Effector memory CD8-positive, alpha-beta T cell (primary cell): ENCODE data around the gene GALNT11.

ENCODE experiments used
- ATAC-seq: fragments of 150-1000 bp; cut with Tn5 transposase; replicated peaks from 2 replicates; pipeline ENCODE4 v1.10.0; 2021; ENCODE audit warnings: mild to moderate bottlenecking, moderate library complexity
- DNase-seq, 3 experiments: peaks; one replicate each; pipeline ENCODE4 v3.0.0; 2021
- H3K27ac Mint-ChIP-seq, 2 donors: one replicate each; pipeline ENCODE4 v1.8.0; 2022; ENCODE audit warnings: mild to moderate bottlenecking in 2 of 2, mixed read lengths in 2 of 2, moderate library complexity in 2 of 2
- H3K27me3 Mint-ChIP-seq, 2 donors: one replicate each; pipeline ENCODE4 v1.8.0; 2022; ENCODE audit warnings: mixed read lengths in 2 of 2
- H3K36me3 Mint-ChIP-seq: one replicate; pipeline ENCODE4 v1.8.0; 2022; ENCODE audit warnings: mild to moderate bottlenecking, moderate library complexity, mixed read lengths; ENCODE audit not compliant: insufficient read depth
- H3K4me1 Mint-ChIP-seq, 2 donors: one replicate each; pipeline ENCODE4 v1.8.0; 2022; ENCODE audit warnings: low read depth in 2 of 2, mixed read lengths in 2 of 2
- H3K4me3 Mint-ChIP-seq, 2 donors: one replicate each; pipeline ENCODE4 v1.8.0; 2022; ENCODE audit warnings: mild to moderate bottlenecking in 2 of 2, mixed read lengths in 2 of 2, moderate library complexity in 2 of 2
- H3K9me3 Mint-ChIP-seq, 2 donors: one replicate each; pipeline ENCODE4 v1.8.0; 2022; ENCODE audit warnings: mixed read lengths in 2 of 2

GALNT11 gene

GRCh38 chr7:152120210-152120609 is 94.7 kb downstream of the GALNT11 start:
- H3K27me3 Mint-ChIP-seq, result no peaks in the 10 kb centered on the region
- ATAC-seq (no peak), DNase-seq (no peak)
- H3K4me3 Mint-ChIP-seq, result no peak overlapping the region
- peaks cover 0 to 3% of the 10 kb centered on the region in 2 donors for H3K4me1 Mint-ChIP-seq
- no peaks in the 10 kb centered on the region for H3K9me3 Mint-ChIP-seq
- peaks cover 83% of the 10 kb centered on the region for H3K36me3 Mint-ChIP-seq
- H3K27ac Mint-ChIP-seq, result peak overlapping the region; percentile 26 to 31

- H3K27ac Mint-ChIP-seq, result peak overlapping the region; percentile 26 to 31
- DNase-seq, result no peak
- no peaks in the 10 kb centered on the region for H3K27me3 Mint-ChIP-seq
- peaks cover 0 to 3% of the 10 kb centered on the region in 2 donors for H3K4me1 Mint-ChIP-seq
- no peaks in the 10 kb centered on the region for H3K9me3 Mint-ChIP-seq
- H3K36me3 Mint-ChIP-seq, result peaks cover 79% of the 10 kb centered on the region
- no peak for ATAC-seq
- no peak overlapping the region for H3K4me3 Mint-ChIP-seq
These were observed 95.3 kb downstream of the GALNT11 start for GRCh38 chr7:152120776-152121175.

GRCh38 chr7:152121432-152121831 is 96.0 kb downstream of the GALNT11 start:
- ATAC-seq (no peak), DNase-seq (no peak)
- Mint-ChIP-seq H3K36me3 (peaks cover 72% of the 10 kb centered on the region), H3K27ac (no peak overlapping the region), H3K9me3 (no peaks in the 10 kb centered on the region), H3K4me3 (no peak overlapping the region), H3K4me1 (peaks cover 0 to 3% of the 10 kb centered on the region in 2 donors), H3K27me3 (no peaks in the 10 kb centered on the region)

- peaks cover 68% of the 10 kb centered on the region for H3K36me3 Mint-ChIP-seq
- H3K27ac Mint-ChIP-seq, result peak overlapping the region in 1 of 2 donors; percentile 17
- ATAC-seq, result no peak
These were observed 97.1 kb downstream of the GALNT11 start for GRCh38 chr7:152122540-152122939.

GRCh38 chr7:152126741-152127140 is 101.3 kb downstream of the GALNT11 start:
- DNase-seq, result no peak
- no peak for ATAC-seq
- peaks cover 40% of the 10 kb centered on the region for H3K36me3 Mint-ChIP-seq
- no peak overlapping the region for H3K4me3 Mint-ChIP-seq
- H3K27me3 Mint-ChIP-seq, result no peaks in the 10 kb centered on the region
- peaks cover 2 to 5% of the 10 kb centered on the region in 2 donors for H3K4me1 Mint-ChIP-seq
- H3K27ac Mint-ChIP-seq, result peak overlapping the region in 1 of 2 donors; percentile 88
- H3K9me3 Mint-ChIP-seq, result no peaks in the 10 kb centered on the region

More at GRCh38 chr7:152122540-152122939, 97.1 kb downstream of the GALNT11 start:
- no peak overlapping the region for H3K4me3 Mint-ChIP-seq
- no peak for DNase-seq
- H3K9me3 Mint-ChIP-seq, result no peaks in the 10 kb centered on the region
- H3K4me1 Mint-ChIP-seq, result peaks cover 0 to 5% of the 10 kb centered on the region in 2 donors
- no peaks in the 10 kb centered on the region for H3K27me3 Mint-ChIP-seq

- peaks cover 35% of the 10 kb centered on the region for H3K36me3 Mint-ChIP-seq
- peak overlapping the region; percentile 26 to 88 for H3K27ac Mint-ChIP-seq
- no peak overlapping the region for H3K4me3 Mint-ChIP-seq
- DNase-seq (no peak), ATAC-seq (no peak)
- H3K27me3 Mint-ChIP-seq, result no peaks in the 10 kb centered on the region
- no peaks in the 10 kb centered on the region for H3K9me3 Mint-ChIP-seq
- peaks cover 2 to 5% of the 10 kb centered on the region in 2 donors for H3K4me1 Mint-ChIP-seq
These were observed 101.8 kb downstream of the GALNT11 start for GRCh38 chr7:152127229-152127628.

GRCh38 chr7:152128252-152128651 is 102.8 kb downstream of the GALNT11 start:
- Mint-ChIP-seq H3K4me3 (no peak overlapping the region), H3K27ac (peak overlapping the region; percentile 2 to 26), H3K36me3 (peaks cover 33% of the 10 kb centered on the region), H3K9me3 (no peaks in the 10 kb centered on the region), H3K27me3 (no peaks in the 10 kb centered on the region), H3K4me1 (peaks cover 2 to 6% of the 10 kb centered on the region in 2 donors)
- DNase-seq (no peak), ATAC-seq (no peak)

GRCh38 chr7:152128741-152129461 is 103.4 kb downstream of the GALNT11 start:
- Mint-ChIP-seq H3K27me3 (no peaks in the 10 kb centered on the region), H3K36me3 (peaks cover 34% of the 10 kb centered on the region), H3K4me3 (no peak overlapping the region), H3K9me3 (no peaks in the 10 kb centered on the region), H3K4me1 (peaks cover 2 to 9% of the 10 kb centered on the region in 2 donors), H3K27ac (no peak overlapping the region)
- ATAC-seq (no peak), DNase-seq (no peak)

GRCh38 chr7:152129682-152130081 is 104.2 kb downstream of the GALNT11 start:
- Mint-ChIP-seq H3K27ac (no peak overlapping the region), H3K4me1 (peaks cover 2 to 9% of the 10 kb centered on the region in 2 donors), H3K27me3 (no peaks in the 10 kb centered on the region), H3K4me3 (no peak overlapping the region), H3K36me3 (peaks cover 32% of the 10 kb centered on the region), H3K9me3 (no peaks in the 10 kb centered on the region)
- DNase-seq, result no peak
- ATAC-seq, result no peak

- H3K4me1 Mint-ChIP-seq, result peaks cover 2 to 9% of the 10 kb centered on the region in 2 donors
- H3K27me3 Mint-ChIP-seq, result no peaks in the 10 kb centered on the region
- no peak for ATAC-seq
- peak overlapping the region; percentile 69 to 85 for H3K27ac Mint-ChIP-seq
- no peaks in the 10 kb centered on the region for H3K9me3 Mint-ChIP-seq
- H3K4me3 Mint-ChIP-seq, result no peak overlapping the region
- peaks cover 26% of the 10 kb centered on the region for H3K36me3 Mint-ChIP-seq
- no peak for DNase-seq
These were observed 105.5 kb downstream of the GALNT11 start for GRCh38 chr7:152130658-152131590.

- ATAC-seq (no peak), DNase-seq (no peak)
- H3K36me3 Mint-ChIP-seq, result peaks cover 36% of the 10 kb centered on the region
- H3K9me3 Mint-ChIP-seq, result no peaks in the 10 kb centered on the region
- peaks cover 0 to 9% of the 10 kb centered on the region in 2 donors for H3K4me1 Mint-ChIP-seq
- no peak overlapping the region for H3K4me3 Mint-ChIP-seq
- H3K27me3 Mint-ChIP-seq, result no peaks in the 10 kb centered on the region
- peak overlapping the region in 1 of 2 donors; percentile 69 for H3K27ac Mint-ChIP-seq
These were observed 106.6 kb downstream of the GALNT11 start for GRCh38 chr7:152131981-152132494.

- H3K9me3 Mint-ChIP-seq, result no peaks in the 10 kb centered on the region
- no peak for DNase-seq
- peaks cover 36% of the 10 kb centered on the region for H3K36me3 Mint-ChIP-seq
- no peaks in the 10 kb centered on the region for H3K27me3 Mint-ChIP-seq
- ATAC-seq, result no peak
- peak overlapping the region in 1 of 2 donors; percentile 86 for H3K27ac Mint-ChIP-seq
- H3K4me3 Mint-ChIP-seq, result no peak overlapping the region
- H3K4me1 Mint-ChIP-seq, result peaks cover 0 to 9% of the 10 kb centered on the region in 2 donors
These were observed 107.3 kb downstream of the GALNT11 start for GRCh38 chr7:152132812-152133211.

- Mint-ChIP-seq H3K27ac (peak overlapping the region in 1 of 2 donors; percentile 86), H3K4me1 (peaks cover 0 to 9% of the 10 kb centered on the region in 2 donors), H3K4me3 (no peak overlapping the region), H3K36me3 (peaks cover 44% of the 10 kb centered on the region), H3K9me3 (no peaks in the 10 kb centered on the region), H3K27me3 (no peaks in the 10 kb centered on the region)
- ATAC-seq (no peak), DNase-seq (no peak)
These were observed 108.3 kb downstream of the GALNT11 start for GRCh38 chr7:152133804-152134203.
